ENCODE data around the gene PCMTD2. TPM values are rescaled to one million over a fixed set of nuclear protein-coding genes. Genes with fewer than 3 reads are reported as not detected.

Gene PCMTD2
- total and polyA plus RNA-seq, 2 of the 13 experiments (the other 11 are each of a cell fraction or from before 2014, with no cell fraction given) = 47.0 to 76.9 TPM

DNA sequence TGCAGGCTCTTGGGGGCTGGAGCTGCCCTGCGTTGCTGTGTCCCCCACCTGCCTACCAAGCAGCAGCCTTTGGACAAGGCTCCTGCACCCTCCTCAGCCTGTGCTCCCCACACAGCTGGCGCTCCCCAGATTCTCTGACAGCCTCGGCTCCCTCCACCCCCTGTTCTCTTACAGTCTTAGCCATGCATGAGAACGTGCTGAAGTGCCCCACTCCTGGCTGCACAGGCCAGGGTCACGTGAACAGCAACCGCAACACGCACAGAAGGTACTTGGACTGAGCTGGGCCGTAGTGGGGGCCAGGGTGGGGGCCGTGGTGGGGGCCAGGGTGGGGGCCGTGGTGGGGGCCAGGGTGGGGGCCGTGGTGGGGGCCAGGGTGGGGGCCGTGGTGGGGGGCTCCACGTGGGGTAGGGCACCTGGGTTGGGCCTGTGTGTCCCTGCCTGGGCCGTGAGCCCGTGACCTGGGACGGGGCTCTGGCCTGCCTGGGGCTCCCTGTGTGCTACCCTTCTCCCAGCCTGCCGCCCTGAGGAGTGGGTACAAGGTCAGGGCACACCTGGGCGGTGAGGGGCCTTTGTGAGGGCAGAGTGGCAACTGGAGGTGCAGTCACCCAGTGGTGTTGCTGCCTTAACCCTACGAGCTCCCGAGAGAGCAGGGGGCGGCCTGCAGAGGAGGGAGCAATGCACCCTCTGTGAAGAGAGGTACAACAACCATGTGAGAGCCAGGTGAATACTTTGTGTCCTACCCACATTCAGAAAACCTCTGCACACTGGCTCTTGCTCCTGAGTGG, 43.5 kb upstream of the PCMTD2 start (continued):
- no peak for TF ChIP-seq FOSL2 (CRISPR knock-in tag; IDR thresholded peaks at IDR 0.05)
- peak; percentile 54; the same call in 1 of the 2 replicates for TF ChIP-seq PATZ1 (CRISPR knock-in tag; IDR thresholded peaks at IDR 0.05)
- TF ChIP-seq ZBTB25 (CRISPR knock-in tag; IDR thresholded peaks at IDR 0.05) = no peak
- no peak for TF ChIP-seq TOPORS (CRISPR knock-in tag; IDR thresholded peaks at IDR 0.05)
- TF ChIP-seq ZNF546 (CRISPR knock-in tag; conservative IDR thresholded peaks at IDR 0.05) = no peak
- TF ChIP-seq PCBP2 (optimal IDR thresholded peaks at IDR 0.05; ENCODE audit: low read depth, low read length, poor library complexity, severe bottlenecking) = no peak
- 0 out of 2 replicates have a peak, but pooled peaks have one; percentile 30 for TF ChIP-seq ZNF746 (CRISPR knock-in tag; IDR thresholded peaks at IDR 0.05)
- TF ChIP-seq ZNF598 (CRISPR knock-in tag; IDR thresholded peaks at IDR 0.05; ENCODE audit: borderline replicate concordance) = no peak
- TF ChIP-seq ZNF687 (CRISPR knock-in tag; IDR thresholded peaks at IDR 0.05) = peak; percentile 56; the same call in 1 of the 2 replicates
- TF ChIP-seq THYN1 (CRISPR knock-in tag; IDR thresholded peaks at IDR 0.05; ENCODE audit: borderline replicate concordance, low read depth) = no peak
- no peak for TF ChIP-seq SIX1 (CRISPR knock-in tag; IDR thresholded peaks at IDR 0.05; ENCODE audit: borderline replicate concordance)
- TF ChIP-seq ZNF276 (CRISPR knock-in tag; IDR thresholded peaks at IDR 0.05; ENCODE audit: low read depth) = no peak
- 0 out of 2 replicates have a peak, but pooled peaks have one; percentile 23 for TF ChIP-seq SAFB2 (CRISPR knock-in tag; IDR thresholded peaks at IDR 0.05; ENCODE audit: borderline replicate concordance, low read depth)
- TF ChIP-seq MTA1 (CRISPR knock-in tag; IDR thresholded peaks at IDR 0.05; ENCODE audit: borderline replicate concordance) = 0 out of 2 replicates have a peak, but pooled peaks have one; percentile 11
- no peak for TF ChIP-seq DNMT3B (CRISPR knock-in tag; conservative IDR thresholded peaks at IDR 0.05)
